ENCODE results near the gene NIPAL3. TPM values are rescaled to one million over a fixed set of nuclear protein-coding genes. Genes with fewer than 3 reads are reported as not detected.

Gene NIPAL3
- total RNA-seq, 1 experiment from 2014 or later = 6.5 TPM

DNA sequence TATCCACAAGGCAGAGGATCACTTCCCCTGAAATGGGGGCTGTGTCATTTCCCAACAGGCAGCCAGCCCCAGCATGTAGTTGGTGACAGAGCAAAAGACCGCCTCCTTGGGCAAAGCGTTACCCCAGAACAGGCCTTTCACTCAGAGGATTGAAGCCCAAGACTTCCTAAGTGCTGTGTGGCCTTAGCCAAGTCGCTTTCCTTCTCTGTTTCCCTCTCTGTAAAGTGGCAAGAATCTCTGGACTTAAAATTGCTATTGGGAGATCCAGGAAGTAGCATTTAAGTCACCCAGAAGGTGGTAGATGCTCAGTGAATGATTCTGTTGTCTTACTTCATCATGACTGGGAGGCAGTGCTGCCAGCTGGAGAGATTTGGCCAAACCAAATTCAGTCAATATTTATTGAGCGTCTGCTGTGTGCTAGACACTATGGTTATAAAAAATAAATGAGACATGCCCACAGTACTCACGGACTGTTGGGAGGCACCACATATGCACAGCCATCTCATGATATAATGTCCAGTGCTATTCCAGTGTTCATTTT lies 35.3 kb downstream of the NIPAL3 start:
- CTCF ChIA-PET = no interaction called here
- Histone ChIP-seq H3K4me1 (ENCODE audit: insufficient read depth, low read length, poor library complexity, severe bottlenecking) (no peaks in the 10 kb centered on the region), H3K27me3 (replicated peaks; ENCODE audit: insufficient read depth, low read depth, low read length, poor library complexity) (no peaks in the 10 kb centered on the region), H3K36me3 (ENCODE audit: insufficient read depth, low read length, poor library complexity, severe bottlenecking) (no peaks in the 10 kb centered on the region), H3K27ac (ENCODE audit: low read depth, low read length, poor library complexity, severe bottlenecking) (no peak overlapping the region), H3K9me3 (ENCODE audit: low read depth, low read length, poor library complexity, severe bottlenecking) (no peaks in the 10 kb centered on the region), H3K4me3 (ENCODE audit: low read depth, low read length, poor library complexity, severe bottlenecking) (no peak overlapping the region)
- intact Hi-C loops (cut with micrococcal nuclease; ENCODE audit: unreplicated experiment) = no loop called here
- TF ChIP-seq, protein P1, sequence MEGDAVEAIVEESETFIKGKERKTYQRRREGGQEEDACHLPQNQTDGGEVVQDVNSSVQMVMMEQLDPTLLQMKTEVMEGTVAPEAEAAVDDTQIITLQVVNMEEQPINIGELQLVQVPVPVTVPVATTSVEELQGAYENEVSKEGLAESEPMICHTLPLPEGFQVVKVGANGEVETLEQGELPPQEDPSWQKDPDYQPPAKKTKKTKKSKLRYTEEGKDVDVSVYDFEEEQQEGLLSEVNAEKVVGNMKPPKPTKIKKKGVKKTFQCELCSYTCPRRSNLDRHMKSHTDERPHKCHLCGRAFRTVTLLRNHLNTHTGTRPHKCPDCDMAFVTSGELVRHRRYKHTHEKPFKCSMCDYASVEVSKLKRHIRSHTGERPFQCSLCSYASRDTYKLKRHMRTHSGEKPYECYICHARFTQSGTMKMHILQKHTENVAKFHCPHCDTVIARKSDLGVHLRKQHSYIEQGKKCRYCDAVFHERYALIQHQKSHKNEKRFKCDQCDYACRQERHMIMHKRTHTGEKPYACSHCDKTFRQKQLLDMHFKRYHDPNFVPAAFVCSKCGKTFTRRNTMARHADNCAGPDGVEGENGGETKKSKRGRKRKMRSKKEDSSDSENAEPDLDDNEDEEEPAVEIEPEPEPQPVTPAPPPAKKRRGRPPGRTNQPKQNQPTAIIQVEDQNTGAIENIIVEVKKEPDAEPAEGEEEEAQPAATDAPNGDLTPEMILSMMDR (conservative IDR thresholded peaks at IDR 0.05; ENCODE audit: low read depth, low read length) = no peak
- no peak for TF ChIP-seq EZH2 (IDR thresholded peaks at IDR 0.05; ENCODE audit: borderline replicate concordance, low read depth, low read length, poor library complexity, severe bottlenecking)
- POLR2A ChIA-PET (ENCODE audit: low non-redundant PET) = interaction anchor here (0.6 kb wide), 1 partner anchor 30 kb away, joined by 3 read pairs; no protein-coding TSS in a partner anchor
- no TSS peak for BruUV-seq (replicated peaks)
- no peak for DNase-seq (ENCODE audit: low spot score)

DNA sequence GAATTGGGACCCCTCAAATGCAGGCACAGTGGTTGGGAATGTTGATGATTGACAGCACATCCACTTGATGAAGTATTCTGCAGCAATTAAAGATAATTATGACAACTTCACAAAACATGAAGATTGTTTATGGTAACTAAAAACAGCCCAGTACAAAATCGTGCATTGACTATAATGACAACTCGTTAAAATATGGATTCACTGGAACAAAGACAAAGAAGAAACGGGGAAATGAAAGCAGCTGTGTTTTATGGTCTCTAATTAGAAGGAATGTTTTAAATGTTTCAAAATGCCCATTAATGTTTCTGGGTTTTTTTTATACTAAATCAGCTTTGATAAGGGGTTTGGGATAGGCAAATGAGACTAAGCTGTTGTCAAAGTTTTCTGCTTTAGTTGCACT lies 36.1 kb downstream of the NIPAL3 start:
- POLR2A ChIA-PET (ENCODE audit: low non-redundant PET) = interaction anchor here (0.6 kb wide), 1 partner anchor 30 kb away, joined by 3 read pairs; no protein-coding TSS in a partner anchor
- no TSS peak for BruUV-seq (replicated peaks)
- DNase-seq (ENCODE audit: low spot score) = no peak
- intact Hi-C loops (cut with micrococcal nuclease; ENCODE audit: unreplicated experiment) = no loop called here
- H3K27me3 ChIP-seq (replicated peaks; ENCODE audit: insufficient read depth, low read depth, low read length, poor library complexity) = no peaks in the 10 kb centered on the region
- H3K4me1 ChIP-seq (ENCODE audit: insufficient read depth, low read length, poor library complexity, severe bottlenecking) = no peaks in the 10 kb centered on the region
- no peaks in the 10 kb centered on the region for H3K36me3 ChIP-seq (ENCODE audit: insufficient read depth, low read length, poor library complexity, severe bottlenecking)
- TF ChIP-seq, protein P1 (conservative IDR thresholded peaks at IDR 0.05; ENCODE audit: low read depth, low read length) = no peak
- H3K27ac ChIP-seq (ENCODE audit: low read depth, low read length, poor library complexity, severe bottlenecking) = no peak overlapping the region
- H3K9me3 ChIP-seq (ENCODE audit: low read depth, low read length, poor library complexity, severe bottlenecking) = no peaks in the 10 kb centered on the region
- CTCF ChIA-PET = no interaction called here
- H3K4me3 ChIP-seq (ENCODE audit: low read depth, low read length, poor library complexity, severe bottlenecking) = no peak overlapping the region

DNA sequence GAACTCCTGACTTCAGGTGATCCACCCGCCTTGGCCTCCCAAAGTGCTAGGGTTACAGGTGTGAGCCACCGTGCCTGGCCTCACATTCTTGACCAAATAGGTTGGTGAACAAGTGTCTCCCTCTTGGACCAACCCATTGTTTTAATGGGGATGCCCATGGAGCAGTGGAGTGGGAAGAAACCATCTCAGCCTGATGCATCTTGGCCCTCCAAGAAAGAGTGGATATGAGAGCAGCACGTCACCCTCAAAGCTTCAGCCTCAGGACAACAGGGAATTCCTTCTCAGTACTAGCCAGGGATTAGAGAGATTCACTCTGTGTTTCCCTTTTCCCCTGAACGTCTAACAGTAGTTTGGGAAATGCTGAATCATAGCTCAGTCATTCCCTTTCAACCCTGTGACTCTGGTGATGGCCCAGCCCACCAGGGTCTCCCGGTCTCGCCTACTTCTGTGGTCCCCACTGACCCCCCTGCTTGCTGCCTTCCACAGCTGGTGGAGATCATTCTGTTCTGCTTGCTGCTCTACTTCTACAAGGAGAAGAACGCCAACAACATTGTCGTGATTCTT lies 37.4 kb downstream of the NIPAL3 start:
- TF ChIP-seq, protein P1 (conservative IDR thresholded peaks at IDR 0.05; ENCODE audit: low read depth, low read length) = no peak
- no peak for TF ChIP-seq EZH2 (IDR thresholded peaks at IDR 0.05; ENCODE audit: borderline replicate concordance, low read depth, low read length, poor library complexity, severe bottlenecking)
- POLR2A ChIA-PET (ENCODE audit: low non-redundant PET) = interaction anchor here (0.5 to 0.6 kb wide), 2 partner anchors 20 to 553 kb away, joined by 4 to 12 read pairs; no protein-coding TSS in a partner anchor
- no peak overlapping the region for H3K27ac ChIP-seq (ENCODE audit: low read depth, low read length, poor library complexity, severe bottlenecking)
- no peak for DNase-seq (ENCODE audit: low spot score)
- H3K36me3 ChIP-seq (ENCODE audit: insufficient read depth, low read length, poor library complexity, severe bottlenecking) = no peaks in the 10 kb centered on the region
- CTCF ChIA-PET = no interaction called here
- no peaks in the 10 kb centered on the region for H3K27me3 ChIP-seq (replicated peaks; ENCODE audit: insufficient read depth, low read depth, low read length, poor library complexity)
- no TSS peak for BruUV-seq (replicated peaks)
- intact Hi-C loops (cut with micrococcal nuclease; ENCODE audit: unreplicated experiment) = no loop called here
- H3K9me3 ChIP-seq (ENCODE audit: low read depth, low read length, poor library complexity, severe bottlenecking) = no peaks in the 10 kb centered on the region
- H3K4me3 ChIP-seq (ENCODE audit: low read depth, low read length, poor library complexity, severe bottlenecking) = no peak overlapping the region
- H3K4me1 ChIP-seq (ENCODE audit: insufficient read depth, low read length, poor library complexity, severe bottlenecking) = no peaks in the 10 kb centered on the region
